Stimulated activated CD8-positive, alpha-beta memory T cell treated with anti-CD3 and anti-CD28 coated beads, Interleukin-4, amount 100 ng/mL, for 24 hours (primary cell): ENCODE measurements around the gene MED12.
"Not testable (repeated sequence)": the region's sequence is repeated elsewhere in the genome, so short reads cannot be mapped to it uniquely, and the experiment has no call there.

Source experiments
- DNase-seq: peaks from one replicate; pipeline ENCODE4 v3.0.0-alpha.2; 2020; ENCODE audit warnings: low read depth

Gene MED12

DNA sequence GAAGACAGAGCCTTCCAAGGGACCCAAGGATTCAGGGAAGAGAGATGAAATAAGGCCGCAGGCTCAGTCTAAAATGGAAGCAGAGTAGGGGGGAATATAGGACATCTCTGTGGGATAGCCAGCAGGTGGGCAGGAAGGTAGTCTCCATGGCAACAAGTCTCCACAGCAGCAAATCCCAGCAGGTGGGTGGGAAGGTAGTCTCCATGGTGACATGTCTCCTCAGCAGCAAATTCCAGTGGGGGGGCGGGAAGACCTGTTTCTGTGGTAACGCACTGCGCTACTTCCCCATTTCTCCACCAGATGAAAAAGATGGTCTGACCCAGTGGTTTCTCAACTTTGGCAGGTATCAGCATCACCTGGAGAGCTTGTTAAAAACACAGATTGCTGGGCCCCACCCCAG, 44.6 kb downstream of the MED12 start:
- no peak for DNase-seq

DNA sequence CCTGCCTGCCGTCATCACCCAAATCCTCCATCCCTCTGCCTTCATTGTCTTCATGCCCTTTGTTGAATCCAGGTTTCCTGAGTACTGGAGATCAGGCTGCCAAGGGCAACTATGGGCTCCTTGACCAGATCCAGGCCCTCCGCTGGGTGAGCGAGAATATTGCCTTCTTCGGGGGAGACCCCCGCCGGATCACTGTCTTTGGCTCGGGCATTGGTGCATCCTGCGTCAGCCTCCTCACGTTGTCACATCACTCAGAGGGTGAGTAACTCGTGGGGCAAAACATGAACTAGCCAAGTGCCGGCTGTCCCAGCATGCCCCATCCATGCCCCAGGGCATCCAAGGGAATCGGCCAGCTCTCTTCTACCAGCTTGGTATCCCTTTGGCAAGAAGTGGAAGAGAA, 45.7 kb downstream of the MED12 start:
- no peak for DNase-seq

DNA sequence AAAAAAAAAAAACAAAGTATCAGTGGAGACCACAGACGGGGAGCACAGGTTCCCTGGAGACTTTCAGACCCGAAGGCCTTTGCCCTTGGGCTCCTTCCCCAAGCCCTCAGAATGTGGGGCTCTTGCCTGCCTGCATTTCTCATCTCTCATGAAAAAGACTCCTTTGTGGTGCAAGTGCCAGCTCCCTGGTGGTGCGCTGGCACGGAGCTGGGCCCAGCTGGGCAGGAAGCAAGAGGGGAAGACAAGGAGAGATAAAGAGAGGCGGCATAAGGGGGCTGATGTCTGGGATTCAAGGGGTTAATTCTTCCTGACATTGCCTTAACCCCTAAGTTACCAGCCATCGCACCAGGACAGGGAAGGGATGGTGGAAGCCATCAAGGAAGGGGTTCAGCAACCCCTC, 48.1 kb downstream of the MED12 start:
- DNase-seq: no peak

- DNase-seq: no peak
These were observed 48.8 kb downstream of the MED12 start for GRCh38 chrX:71167031-71167781.

DNA sequence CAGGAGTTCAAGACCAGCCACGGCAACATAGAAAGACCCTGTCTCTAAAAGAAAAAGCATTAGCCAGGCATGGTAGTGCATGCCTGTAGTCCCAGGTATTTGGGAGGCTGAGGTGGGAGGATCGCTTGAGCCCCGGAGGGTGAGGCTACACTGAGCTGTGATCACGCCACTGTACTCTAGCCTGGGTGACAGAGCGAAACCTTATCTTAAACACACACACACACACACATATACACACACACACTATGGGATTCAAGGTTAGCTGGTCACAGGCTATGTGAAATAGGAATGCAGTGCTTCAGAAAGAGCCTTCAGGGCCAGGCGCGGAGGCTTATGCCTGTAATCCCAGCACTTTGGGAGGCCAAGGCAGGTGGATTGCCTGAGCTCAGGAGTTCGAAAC, 49.7 kb downstream of the MED12 start:
- no peak for DNase-seq

DNA sequence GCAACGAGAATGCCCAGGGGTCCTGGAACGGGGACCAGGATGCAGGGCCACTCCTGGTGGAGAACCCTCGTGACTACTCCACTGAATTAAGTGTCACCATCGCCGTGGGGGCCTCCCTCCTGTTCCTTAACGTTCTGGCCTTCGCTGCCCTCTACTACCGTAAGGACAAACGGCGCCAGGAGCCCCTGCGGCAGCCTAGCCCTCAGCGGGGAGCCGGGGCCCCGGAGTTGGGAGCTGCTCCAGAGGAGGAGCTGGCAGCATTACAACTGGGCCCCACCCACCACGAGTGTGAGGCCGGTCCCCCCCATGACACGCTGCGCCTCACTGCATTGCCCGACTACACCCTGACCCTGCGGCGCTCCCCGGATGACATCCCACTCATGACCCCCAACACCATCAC, 51.2 kb downstream of the MED12 start:
- no peak for DNase-seq

DNA sequence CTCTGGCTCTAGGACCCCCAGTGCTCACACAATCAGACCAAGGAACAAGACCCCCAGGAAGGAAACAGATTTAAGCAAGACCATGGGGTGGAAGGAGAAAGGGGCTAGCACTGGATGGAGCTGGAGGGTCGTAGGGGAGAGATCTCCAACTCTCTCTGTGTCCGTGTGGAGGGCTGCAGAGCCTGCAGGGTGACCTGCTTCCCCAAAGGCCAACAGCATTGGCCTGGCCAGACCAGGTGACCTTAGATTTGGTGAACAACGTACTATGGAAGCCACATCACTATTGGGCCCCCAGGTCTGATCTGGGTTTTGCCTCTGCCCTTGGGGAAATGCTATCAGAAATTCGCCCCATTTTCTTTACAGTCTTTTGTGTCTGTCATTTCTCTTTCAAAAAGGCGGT, 52.3 kb downstream of the MED12 start:
- no peak for DNase-seq

DNA sequence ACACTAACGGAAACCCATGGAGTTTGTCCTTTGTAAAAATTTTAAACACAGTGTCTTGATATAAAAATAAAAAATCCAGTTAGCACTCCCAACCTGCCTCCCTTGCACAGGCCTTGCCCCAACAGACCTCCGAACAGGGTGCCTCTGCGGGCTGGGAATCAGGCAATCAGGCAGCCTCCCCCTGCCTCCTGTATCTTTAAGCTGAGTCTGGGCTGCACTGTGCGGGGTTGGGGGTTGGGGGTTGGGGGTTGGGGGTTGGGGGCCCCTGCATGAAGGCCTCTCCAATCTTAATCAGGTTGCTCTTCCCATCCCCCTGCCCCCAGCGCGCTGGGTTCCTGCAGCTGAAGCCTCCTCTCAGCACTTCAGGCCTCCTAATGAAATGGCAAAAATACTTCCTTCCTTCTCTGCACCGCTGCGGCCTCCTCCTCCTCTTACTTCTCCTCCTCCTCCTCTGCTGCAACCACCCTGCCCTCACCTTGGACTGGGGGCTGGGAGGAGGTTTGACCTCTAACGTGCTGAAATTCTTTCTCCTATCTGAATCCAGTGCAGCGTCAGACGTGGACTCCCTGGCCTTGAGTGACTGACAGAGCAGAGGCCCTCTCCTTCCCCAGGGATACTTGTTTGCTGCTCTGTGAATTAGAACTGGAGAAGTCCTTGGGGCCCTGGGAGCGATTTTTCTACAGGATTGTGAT, 52.9 kb downstream of the MED12 start:
- DNase-seq: no peak

DNA sequence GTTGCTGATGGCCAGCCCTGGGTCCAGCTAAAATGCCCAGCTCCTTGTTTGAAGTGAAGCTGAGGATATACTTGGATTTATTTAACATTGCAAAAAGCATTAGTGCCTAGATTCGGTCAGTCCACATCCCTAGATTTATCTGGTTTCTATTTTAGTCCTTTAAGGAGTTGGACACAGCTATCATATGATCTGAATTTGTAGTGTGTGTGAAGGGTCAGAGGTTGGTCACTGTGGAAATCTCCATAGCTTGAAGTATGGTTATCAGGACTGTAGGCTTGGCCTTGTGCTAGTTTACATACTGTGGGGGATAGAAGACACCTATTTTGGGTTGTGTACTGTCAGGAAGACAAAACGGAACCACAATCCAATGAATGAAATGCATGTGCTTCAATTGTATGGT, 55.0 kb downstream of the MED12 start:
- DNase-seq: no peak

GRCh38 chrX:71174795-71175194, 56.4 kb downstream of the MED12 start:
- DNase-seq: no peak

DNA sequence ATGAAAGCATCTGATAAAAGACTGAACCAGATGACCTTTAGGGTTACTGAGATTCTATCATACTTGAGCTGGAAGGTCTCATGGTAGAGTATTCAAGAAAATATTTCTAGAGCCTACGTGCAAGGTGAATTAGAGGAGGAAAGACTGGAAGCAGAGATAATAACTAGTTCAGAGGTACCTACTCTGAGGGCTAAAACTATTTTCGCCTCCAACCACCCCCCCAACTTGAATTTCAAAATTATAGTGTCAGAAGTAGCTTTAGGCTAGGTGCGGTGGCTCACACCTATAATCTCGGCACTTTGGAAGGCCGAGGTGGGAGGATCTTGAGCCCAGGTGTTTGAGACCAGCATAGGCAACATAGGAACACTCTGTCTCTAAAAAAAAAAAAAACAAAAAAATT, 57.1 kb downstream of the MED12 start:
- DNase-seq: no peak

- no peak for DNase-seq
These were observed 58.9 kb downstream of the MED12 start for GRCh38 chrX:71177327-71177726.

DNA sequence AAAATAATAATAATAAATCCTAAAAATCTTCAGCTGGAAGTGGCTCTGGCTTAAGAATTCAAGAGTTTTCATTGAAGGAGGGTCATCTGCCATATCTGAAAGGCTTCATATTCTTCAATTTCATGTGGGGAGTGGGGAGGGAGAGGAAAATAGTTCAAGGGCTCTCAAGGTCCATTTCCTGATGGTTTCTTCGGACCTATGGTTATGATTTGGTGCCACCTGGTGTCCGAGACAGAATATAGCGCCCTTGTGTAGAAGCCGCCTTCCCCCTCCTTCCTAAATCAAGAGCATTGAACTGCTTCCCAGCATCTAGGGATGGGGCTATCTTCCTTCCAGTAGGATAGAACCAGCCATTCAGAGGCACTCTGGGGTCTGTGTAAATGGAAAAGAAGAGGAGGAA, 60.5 kb downstream of the MED12 start:
- no peak for DNase-seq

DNA sequence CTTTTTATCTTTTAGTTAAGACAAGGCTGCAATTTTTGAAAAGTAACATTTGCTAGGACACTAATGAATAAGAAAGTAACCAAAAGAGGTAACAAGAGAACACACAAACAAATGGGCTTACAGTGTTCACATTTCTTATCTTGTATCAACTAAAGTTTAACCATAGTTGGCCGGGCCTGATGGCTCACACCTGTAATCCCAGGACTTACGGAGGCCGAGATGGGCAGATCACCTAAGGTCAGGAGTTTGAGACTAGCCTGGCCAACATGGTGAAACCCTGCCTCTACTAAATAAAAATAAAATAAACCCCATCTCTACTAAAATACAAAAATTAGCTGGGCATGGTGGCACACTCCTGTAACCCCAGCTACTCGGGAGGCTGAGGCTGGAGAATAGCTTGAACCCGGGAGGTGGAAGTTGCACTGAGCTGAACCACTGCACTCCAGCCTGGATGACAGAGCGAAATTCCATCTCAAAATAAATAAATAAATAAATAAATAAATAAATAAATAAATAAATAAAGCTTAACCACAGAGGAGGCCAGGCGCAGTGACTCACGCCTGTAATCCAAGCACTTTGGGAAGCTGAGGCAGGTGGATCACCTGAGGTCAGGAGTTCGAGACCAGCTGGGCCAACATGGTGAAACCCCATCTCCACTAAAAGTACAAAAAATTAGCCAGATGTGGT, 62.3 kb downstream of the MED12 start:
- not testable (repeated sequence) for DNase-seq

DNA sequence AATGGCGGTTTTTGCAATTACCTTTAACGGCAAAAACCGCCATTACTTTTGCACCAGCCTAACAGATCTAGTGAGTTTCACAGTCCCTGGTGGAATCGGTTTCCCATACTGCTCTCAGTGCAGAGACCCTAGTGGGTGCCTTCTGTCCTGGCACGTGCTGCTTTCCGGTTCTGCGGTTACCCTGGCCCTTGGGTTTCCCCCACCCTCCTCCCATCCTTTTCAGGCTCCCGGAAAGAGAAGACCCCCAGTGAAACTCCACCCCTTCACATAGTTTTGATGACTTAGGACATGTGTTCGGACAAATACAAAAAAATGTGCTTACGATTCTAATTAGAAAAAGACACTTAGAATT, 63.1 kb downstream of the MED12 start:
- DNase-seq: peak; percentile 42

DNA sequence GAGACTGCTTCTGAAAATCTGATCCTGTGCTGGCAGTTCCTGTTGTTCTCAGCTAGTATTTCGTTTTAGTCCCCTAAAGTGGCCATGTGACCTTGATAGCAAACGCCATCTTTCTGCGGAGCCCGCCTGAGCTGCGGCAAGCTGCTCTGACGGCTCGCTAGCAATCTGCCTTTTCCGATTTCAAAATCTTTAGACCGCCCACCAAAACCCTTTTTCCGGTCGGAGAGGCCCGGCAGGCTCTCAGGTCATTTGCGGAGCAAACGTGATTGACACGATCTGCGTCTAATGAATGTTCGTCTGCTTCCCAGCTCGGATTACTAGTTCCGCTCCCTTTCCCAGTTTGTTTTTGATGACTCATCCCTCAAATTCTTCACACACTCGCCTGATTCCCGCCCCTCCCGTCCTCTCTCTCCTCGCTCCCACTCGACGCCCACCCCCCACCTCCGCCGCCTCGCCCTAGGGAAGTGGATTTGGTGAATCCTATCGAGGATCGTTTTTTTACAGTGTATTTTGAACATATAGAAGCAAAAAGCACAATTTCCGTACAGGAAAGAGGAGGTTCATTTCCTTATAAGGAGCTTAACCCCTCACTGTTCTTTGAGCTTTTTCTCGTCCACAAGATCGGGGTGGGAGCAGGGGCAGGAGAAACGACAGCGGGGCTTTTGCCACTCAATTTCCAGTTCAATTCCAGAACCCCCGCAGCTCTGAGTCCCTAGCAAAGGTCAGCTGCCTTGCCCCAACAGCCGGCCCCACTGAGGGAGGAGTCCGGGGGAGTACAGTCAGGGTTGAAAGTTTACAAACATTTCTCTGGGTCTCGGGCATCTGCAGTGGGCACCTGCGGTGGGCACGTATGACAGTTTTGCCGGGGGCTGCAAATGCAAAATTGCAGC, 63.8 kb downstream of the MED12 start:
- DNase-seq: peak; percentile 65

DNA sequence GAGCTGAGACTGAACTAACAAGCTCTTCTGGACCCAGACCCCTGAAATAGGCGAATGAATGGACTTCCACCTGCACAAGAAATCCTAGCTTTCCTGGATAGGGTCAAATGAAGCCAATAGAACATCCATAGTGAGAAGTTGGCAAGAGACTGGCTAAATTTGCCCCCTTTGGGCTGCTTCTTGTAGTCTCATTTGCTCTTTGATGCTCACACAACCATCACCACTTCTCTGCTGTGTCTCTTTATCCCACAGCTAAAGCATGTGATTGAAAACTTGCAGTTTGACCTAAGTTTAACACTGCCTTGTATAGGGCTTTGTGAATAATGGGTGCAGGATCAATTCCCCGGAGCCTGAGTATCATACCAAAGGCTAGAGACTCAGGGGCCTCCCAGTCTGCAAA, 64.5 kb downstream of the MED12 start:
- DNase-seq: no peak

- no peak for DNase-seq
These were observed 64.9 kb downstream of the MED12 start for GRCh38 chrX:71183341-71183740.

- no peak for DNase-seq
These were observed 65.7 kb downstream of the MED12 start for GRCh38 chrX:71184092-71184491.

GRCh38 chrX:71184803-71185495, 66.6 kb downstream of the MED12 start:
- no peak for DNase-seq

- DNase-seq: no peak
These were observed 72.9 kb downstream of the MED12 start for GRCh38 chrX:71191248-71191647.
